ENCODE results near the gene OR4B1.

The OR4B1 gene

DNA sequence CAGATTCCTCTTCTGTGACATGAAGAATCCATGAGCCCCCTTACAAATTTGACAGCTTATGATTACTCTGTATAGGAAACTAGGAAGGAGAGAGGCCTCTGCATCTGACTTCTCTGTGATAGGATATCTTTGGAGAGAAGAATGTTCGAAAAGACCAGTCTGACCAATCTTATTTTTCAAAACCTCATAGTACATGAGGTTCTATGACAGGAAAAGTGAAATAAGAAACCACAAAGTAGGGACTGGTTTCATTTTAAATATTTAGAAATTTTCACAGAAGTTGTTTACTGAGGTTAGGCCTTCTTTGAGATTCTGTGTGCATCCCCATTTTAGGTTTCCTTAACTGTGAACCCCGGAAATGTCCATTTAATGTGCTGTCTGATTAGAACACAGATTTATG lies 45.0 kb downstream of the OR4B1 start:
- no peak for DNase-seq (ENCODE audit: low spot score)

- DNase-seq (ENCODE audit: low spot score): no peak
Measured at GRCh38 chr11:48263423-48263911, 46.9 kb downstream of the OR4B1 start, which contains the start of gene OR4X1. Gene OR4X1, plus strand, starts transcription at chr11:48263861. Its CDS starts 0 bp downstream, at chr11:48263861.
